Measurements from ENCODE around the gene DTNBP1. TPM values are rescaled to one million over a fixed set of nuclear protein-coding genes. Genes with fewer than 3 reads are reported as not detected.

The DTNBP1 gene
- total RNA-seq, 1 donor from 2014 or later = 22.4 TPM

- DNase-seq (ENCODE audit: low spot score) = no peak
Observed at GRCh38 chr6:15533379-15534026, 129.3 kb downstream of the DTNBP1 start.

DNA sequence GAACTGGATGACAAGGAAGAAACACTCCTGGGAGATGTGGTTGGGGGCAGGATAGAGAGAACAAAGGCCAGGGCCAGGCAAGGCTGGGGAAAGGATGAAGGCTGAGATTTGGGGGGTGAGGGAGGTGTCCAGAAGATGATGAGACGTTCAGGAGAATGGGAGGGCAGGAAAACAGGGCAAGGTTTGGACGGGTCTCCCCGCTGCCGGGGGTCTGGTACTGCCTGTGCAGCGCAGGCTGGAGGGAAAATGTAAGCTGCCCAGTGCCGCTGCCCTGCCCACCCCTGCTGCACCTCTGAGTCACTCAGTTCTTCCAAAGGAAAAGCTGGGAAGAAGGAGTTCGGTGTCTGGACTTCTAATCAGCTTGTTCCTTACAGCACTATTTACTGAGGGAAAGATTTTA lies 130.9 kb downstream of the DTNBP1 start:
- DNase-seq (ENCODE audit: low spot score) = no peak

GRCh38 chr6:15530411-15530810 lies 132.4 kb downstream of the DTNBP1 start:
- DNase-seq (ENCODE audit: low spot score) = no peak

DNA sequence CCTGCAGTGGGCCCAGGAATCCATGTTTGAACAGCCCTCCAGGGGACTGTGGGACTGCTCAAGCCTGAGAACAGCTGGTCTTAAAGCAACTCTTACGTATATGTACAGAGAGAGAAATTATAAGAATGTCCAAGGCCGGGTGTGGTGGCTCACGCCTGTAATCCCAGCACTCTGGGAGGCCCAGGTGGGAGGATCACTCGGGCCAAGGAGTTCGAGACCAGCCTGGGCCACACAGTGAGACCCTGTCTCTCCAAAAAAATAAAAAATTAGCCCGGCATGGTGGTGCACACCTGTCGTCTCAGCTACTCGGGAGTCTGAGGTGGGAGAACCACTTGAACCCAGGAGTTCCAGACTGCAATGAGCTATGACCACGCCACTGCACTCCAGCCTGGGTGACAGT lies 134.0 kb downstream of the DTNBP1 start:
- no peak for DNase-seq (ENCODE audit: low spot score)

GRCh38 chr6:15527838-15528617 lies 134.8 kb downstream of the DTNBP1 start:
- DNase-seq (ENCODE audit: low spot score) = no peak

DNA sequence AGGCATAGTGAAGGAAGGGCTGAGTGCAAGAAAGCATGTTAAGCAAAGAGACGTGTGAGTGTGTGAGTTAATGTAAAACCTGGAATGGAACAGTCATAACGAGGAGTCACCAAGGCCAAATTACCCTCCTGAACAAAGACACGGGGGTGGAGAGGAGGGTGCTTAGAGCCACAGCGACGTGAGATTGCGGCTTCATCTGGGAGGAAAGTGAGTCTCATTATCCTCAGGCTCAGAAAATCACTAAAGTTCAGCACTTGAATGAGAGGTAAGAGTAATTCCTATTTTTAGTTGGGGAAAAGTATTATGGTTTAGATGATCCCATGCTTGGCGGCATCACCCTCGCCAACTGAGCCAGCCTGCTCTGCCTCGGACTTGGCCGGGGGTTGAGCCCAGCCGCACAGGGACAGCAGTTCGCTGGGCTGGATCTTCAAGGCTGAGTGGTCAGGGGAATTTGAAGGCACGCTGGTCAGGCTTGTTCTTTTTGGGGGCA lies 136.6 kb downstream of the DTNBP1 start:
- DNase-seq (ENCODE audit: low spot score) = no peak

GRCh38 chr6:15524861-15525401 lies 137.9 kb downstream of the DTNBP1 start:
- DNase-seq (ENCODE audit: low spot score) = no peak

DNA sequence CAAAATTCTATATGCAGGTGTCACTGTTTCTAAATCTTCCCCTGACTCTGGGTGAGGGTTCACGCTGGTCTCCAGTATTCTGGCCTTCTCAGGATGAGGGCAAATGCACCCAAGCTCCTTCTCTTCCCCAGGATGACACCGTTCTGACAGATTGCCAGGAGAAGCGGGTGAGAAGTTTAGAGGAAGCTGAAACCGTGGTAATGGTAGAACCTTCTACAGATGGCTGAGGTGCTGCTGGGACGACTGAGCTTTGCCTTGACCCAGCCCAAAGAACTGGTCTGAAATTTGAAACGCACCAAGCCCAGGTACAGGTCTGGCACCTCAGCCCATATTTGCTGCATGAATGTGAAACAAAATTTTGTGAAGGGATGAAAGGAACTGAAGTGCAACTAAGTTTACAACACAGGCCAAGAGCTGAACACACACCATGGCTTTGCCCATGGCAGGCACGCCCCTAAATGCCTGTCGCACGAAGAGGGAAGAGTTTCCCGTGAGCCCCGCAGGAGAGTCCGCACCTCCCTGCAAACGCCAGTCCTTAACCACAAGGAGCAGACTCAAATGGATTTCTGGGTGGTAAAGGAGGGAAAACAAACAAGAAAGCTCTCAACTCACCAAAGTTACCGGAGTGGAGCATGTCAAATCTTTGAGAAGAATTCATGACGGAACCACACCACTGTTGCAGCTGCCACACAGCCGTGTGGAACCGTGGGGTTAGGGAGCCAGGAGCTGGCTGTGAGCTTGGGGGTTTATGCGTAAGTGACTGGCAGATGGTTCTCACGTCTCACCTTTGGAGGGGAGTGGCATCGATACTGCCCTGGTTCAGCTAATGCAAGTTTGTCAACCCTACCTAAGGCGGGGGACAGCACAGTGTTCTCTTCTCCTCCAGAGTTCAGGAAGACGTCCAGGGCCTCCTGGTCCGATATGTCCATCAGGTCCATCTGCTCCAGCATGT lies 138.9 kb downstream of the DTNBP1 start:
- DNase-seq (ENCODE audit: low spot score) = no peak

DNA sequence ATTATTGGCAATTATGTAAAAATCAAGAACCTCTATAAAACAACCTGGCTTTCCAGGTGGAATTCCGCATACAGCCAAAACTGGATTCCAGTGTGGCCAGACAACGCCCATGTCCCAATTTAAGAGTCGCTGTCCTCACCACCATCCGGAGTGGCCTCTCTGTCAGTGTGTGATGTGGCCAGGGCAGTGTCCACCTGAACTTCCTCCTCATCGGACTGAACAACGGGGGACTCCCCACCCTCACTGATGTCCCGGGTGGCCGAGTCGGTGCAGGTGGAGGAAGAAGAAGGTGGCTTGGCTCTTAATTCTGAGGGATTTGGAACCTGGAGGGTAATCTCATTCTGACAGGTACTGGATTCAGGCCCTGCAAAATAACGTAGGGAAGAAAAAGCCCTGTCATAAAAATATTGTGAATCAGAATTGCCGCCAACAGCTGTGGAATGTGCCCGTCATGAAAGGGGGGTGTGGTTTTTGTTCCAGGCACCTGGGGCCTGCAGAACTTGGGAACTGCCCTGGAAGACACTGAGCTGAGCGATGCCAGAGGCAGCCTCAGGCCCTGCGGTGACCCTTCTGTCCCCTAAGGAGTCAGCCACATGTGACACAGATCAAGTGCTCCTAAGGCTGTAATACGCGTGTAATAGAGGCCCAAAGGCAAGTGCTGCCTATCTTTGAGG lies 139.8 kb downstream of the DTNBP1 start:
- DNase-seq (ENCODE audit: low spot score) = no peak

DNA sequence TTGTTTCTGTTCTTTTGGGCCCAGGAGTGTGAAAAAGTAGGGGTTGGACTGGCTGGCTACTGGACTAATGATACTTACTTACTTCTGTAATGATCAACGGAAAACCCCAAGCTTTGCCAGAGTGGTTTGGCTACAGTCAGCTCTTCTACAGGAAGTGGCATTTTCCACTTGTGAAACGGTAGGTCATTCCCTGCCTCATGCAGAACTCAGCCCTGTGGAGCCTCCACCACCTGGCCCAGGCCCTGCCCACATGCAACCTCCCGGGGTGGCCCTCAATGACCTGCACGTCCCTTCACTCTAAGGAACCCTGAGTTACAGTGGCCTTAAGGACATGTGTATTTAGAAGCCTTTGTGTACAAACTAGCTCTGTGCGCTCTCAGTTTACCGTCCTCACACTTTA lies 140.4 kb downstream of the DTNBP1 start:
- no peak for DNase-seq (ENCODE audit: low spot score)

GRCh38 chr6:15522026-15522425 lies 140.8 kb downstream of the DTNBP1 start:
- DNase-seq (ENCODE audit: low spot score) = no peak

DNA sequence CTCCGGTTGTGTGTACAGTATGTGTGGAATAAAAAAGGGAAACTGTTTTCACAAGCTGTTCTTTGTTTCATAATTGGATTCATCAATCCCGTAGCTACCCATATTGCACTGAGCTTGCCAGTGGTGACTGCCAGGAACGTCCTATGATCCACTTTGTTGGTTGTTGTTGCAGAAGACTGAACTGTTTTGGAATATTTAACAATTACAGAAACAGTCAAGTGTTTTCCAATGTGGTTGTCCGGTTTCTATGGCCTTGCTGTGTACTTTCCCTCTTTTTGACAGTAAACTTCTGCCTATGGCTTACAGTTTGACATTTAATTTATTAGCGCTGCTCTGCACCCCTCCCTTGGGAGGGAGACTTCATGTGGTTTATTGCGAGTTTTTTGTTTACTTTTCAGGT lies 141.2 kb downstream of the DTNBP1 start:
- no peak for DNase-seq (ENCODE audit: low spot score)

DNA sequence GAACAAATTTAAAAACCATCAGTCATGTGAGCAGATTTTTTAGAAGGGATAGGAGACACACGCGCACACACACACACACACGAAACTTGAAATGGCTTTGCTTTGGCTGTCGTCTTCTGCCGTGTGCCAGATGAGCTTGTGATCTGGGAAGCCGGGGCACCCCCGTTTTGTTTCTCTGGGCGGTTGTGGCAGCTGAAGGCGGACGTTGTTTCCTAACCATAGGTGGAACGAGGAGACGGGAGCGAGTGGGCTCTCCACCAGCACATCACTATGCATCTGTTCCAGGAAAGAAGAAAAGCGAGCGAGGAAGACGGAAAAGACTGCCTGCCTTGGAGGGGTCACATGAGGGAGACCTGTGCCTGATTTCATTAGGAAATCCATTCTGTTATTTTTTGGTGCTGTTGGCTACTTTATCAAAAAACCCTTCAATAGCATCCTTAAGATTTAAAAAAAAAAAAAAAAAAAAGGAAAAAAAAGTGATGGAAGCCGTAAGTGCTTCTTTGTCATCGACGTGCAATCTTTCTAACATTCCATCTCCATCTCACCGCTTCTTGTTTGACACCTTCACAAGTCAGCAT lies 142.1 kb downstream of the DTNBP1 start:
- no peak for DNase-seq (ENCODE audit: low spot score)

DNA sequence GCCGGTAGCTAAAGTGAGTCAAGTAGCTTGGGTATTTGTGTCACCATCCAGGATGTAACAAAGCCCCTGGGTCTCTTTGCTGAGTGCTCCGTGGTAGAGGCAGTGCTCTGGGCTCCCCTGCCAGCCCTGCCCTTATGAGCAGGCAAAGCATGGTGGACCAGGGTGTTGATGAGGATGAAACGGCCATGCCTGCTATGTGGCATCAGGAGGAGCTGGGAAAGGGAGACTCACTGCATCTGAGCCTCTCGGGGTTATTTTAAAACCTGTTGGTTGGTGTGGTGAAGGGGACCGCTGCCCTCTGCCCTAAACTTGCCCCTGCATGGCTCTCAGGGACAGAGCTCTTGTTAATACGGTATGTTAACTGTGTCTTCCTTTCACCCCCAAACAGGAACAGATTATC lies 143.1 kb downstream of the DTNBP1 start:
- DNase-seq (ENCODE audit: low spot score) = no peak

DNA sequence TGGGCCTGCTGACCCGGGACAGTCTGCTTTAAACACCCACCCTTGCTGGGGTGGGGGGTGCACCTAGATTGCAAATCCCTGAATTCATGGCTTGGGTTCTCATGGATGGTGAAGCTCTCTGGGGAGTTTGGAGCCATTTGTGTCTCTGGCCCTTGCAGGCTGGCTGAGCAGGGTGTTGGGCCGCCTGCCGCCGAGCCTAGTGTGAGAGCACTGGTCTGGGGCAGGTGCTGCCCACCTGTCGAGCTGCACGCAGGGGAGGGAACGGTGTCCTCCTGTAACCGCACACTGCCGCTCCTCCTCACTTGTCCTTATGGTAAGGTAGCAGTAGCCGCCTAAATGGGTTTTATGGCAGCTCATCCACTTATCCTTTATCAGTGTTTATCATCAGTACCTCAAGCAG lies 143.9 kb downstream of the DTNBP1 start:
- DNase-seq (ENCODE audit: low spot score) = no peak

DNA sequence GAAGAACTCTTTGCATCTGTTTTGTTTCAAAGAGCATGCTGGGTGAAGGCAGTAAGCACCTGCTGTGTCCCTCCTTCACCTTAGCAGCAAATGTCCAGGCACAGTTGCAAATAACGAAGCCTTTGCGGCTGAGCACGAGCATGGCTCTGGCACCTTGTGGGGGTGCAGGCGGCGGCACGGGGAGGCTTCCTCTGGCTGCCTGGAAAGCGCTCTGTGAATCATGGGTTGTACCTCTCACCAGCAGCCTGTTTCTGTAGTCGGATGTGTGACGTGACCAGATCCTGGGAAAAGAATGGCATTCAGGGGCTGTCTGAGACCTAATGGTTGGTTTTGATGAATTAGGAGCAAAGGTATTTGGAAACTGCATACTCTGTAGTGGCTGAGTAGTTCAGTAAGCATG lies 144.8 kb downstream of the DTNBP1 start:
- no peak for DNase-seq (ENCODE audit: low spot score)

GRCh38 chr6:15517600-15517999 lies 145.2 kb downstream of the DTNBP1 start:
- DNase-seq (ENCODE audit: low spot score) = no peak

- DNase-seq (ENCODE audit: low spot score) = no peak
Observed at GRCh38 chr6:15516923-15517560, 145.8 kb downstream of the DTNBP1 start.

GRCh38 chr6:15516378-15516777 lies 146.4 kb downstream of the DTNBP1 start:
- DNase-seq (ENCODE audit: low spot score) = no peak

DNA sequence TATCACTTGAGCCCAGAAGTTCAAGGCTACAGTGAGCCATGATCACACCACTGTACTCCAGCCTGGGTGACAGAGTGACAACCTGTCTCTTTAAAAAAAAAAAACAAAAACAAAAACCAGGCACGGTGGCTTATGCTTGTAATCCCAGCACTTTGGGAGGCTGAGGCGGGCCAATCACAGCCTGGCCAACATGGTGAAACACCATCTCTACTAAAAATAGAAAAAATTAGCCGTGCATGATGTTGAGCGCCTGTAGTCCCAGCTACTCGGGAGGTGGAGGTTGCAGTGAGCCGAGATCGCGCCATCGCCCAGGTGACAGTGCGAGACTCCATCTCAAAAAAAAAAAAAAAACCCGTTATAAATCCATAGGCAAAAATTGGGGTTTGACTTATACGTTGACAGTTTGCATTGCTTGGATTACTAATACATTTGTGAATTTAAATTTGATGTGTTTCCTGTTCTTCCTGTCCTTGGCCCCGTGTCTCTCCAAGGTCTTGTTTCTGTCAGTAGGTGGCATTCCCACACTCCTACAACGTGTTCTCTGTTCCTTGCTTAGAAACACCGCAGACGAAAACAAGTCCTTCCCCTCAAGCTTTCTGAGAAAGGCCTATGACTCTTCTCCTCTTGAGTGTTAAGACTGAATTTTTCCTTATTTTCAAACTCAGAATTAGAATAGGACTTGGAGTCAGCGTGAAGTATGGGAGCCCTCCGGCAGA lies 147.0 kb downstream of the DTNBP1 start:
- no peak for DNase-seq (ENCODE audit: low spot score)
